Keratinocyte (primary cell): ENCODE data around the gene DRGX. TPM values are rescaled to one million over a fixed set of nuclear protein-coding genes. Genes with fewer than 3 reads are reported as not detected.

Experiments
- DNase-seq: peaks from one replicate; pipeline ENCODE4 v3.0.0-alpha.2; 2011; ENCODE audit warnings: low read depth, missing footprints, low spot score
- FAIRE-seq: peaks from 2 replicates; lab custom pipeline; 2011; peaks lifted over from hg19 to GRCh38; lab: Jason Lieb, UNC
- H2AFZ ChIP-seq: 2 replicates; pipeline ENCODE4 v1.6.0; 2012; ENCODE audit warnings: low read length, control low read depth, inconsistent platforms; ENCODE audit not compliant: control insufficient read depth
- H3K27ac ChIP-seq: 2 replicates; pipeline ENCODE4 v1.5.1; 2011; ENCODE audit warnings: low read length; ENCODE audit not compliant: control insufficient read depth, insufficient read depth
- H3K27me3 ChIP-seq: 3 replicates; pipeline ENCODE4 v1.6.0; 2011; ENCODE audit warnings: low read length; ENCODE audit not compliant: control insufficient read depth, insufficient read depth; ENCODE audit errors: extremely low read depth
- H3K36me3 ChIP-seq, 2 experiments: 2 replicates in 1 of 2; 3 replicates in 1 of 2; pipeline ENCODE4 v1.5.1; 2011; ENCODE audit warnings: low read length in 2 of 2, mild to moderate bottlenecking in 1 of 2; ENCODE audit not compliant: control insufficient read depth in 2 of 2, insufficient read depth in 2 of 2; ENCODE audit errors: extremely low read depth in 1 of 2
- H3K4me1 ChIP-seq: 3 replicates; pipeline ENCODE4 v1.5.1; 2011; ENCODE audit warnings: low read length; ENCODE audit not compliant: control insufficient read depth, insufficient read depth; ENCODE audit errors: extremely low read depth
- H3K4me2 ChIP-seq: 3 replicates; pipeline ENCODE4 v1.6.0; 2011; ENCODE audit warnings: low read depth, low read length; ENCODE audit not compliant: control insufficient read depth, insufficient read depth; ENCODE audit errors: extremely low read depth
- H3K4me3 ChIP-seq, 3 experiments: fragments of 200-600 bp in 1 of 3; sonication (generic) in 1 of 3; 2 replicates in 2 of 3; 3 replicates in 1 of 3; pipeline ENCODE4 v1.5.1; 2011 to 2016; ENCODE audit warnings: low read length in 3 of 3, mild to moderate bottlenecking in 3 of 3, control low read depth in 2 of 3, inconsistent platforms in 1 of 3, low read depth in 1 of 3, mixed read lengths in 1 of 3, mixed run types in 1 of 3, moderate library complexity in 1 of 3; ENCODE audit not compliant: control insufficient read depth in 2 of 3, insufficient read depth in 2 of 3; ENCODE audit errors: extremely low read depth in 1 of 3
- H3K79me2 ChIP-seq: 2 replicates; pipeline ENCODE4 v1.6.0; 2012; ENCODE audit warnings: low read length; ENCODE audit not compliant: control insufficient read depth, insufficient read depth
- H3K9ac ChIP-seq: 3 replicates; pipeline ENCODE4 v1.6.0; 2011; ENCODE audit warnings: low read length; ENCODE audit not compliant: control insufficient read depth, insufficient read depth; ENCODE audit errors: extremely low read depth
- H3K9me1 ChIP-seq: 3 replicates; pipeline ENCODE4 v1.6.0; 2011; ENCODE audit warnings: low read length; ENCODE audit not compliant: control insufficient read depth, insufficient read depth; ENCODE audit errors: extremely low read depth
- H3K9me3 ChIP-seq: 2 replicates; pipeline ENCODE4 v1.5.1; 2012; ENCODE audit warnings: low read depth, low read length; ENCODE audit not compliant: control insufficient read depth
- H4K20me1 ChIP-seq: 3 replicates; pipeline ENCODE4 v1.6.0; 2011; ENCODE audit warnings: low read length; ENCODE audit not compliant: control insufficient read depth, insufficient read depth; ENCODE audit errors: extremely low read depth
- EZH2 ChIP-seq: IDR thresholded peaks from one replicate; pipeline ENCODE4 v1.6.1; 2012; ENCODE audit warnings: inconsistent platforms, mild to moderate bottlenecking, low read length, moderate library complexity
- dilution Hi-C: fragments of 300-500 bp; cut with MboI; formaldehyde crosslinking; loops from one replicate; pipeline ENCODE4 v1.7.0; 2020; ENCODE audit warnings: low sequenced_read_pairs; ENCODE audit not compliant: extremely low pct_ligation_motif_present
- polyA plus RNA-seq, 5 experiments: library from polyadenylated mRNA; depleted of rRNA in 3 of 5; stranded (reverse) in 3 of 5; stranded (forward) in 1 of 5; unstranded in 1 of 5; fragments of >200 nt; gene quantifications; 1 replicate in 1 of 5; 2 replicates in 3 of 5; 3 replicates in 1 of 5; pipeline versions ENCODE4 v1.2.1 to v1.2.3, GENCODE V29; 2011 to 2012; ENCODE audit warnings: missing spikeins in 2 of 5, low read depth in 1 of 5, low replicate concordance in 1 of 5
- TF ChIP-seq, protein P1 (sequence below), 3 experiments: IDR thresholded peaks in 1 of 3; conservative IDR thresholded peaks in 1 of 3; optimal IDR thresholded peaks in 1 of 3; 2 replicates in 2 of 3; 3 replicates in 1 of 3; pipeline versions ENCODE3 to v1.5.1; 2011; ENCODE audit warnings: low read length in 3 of 3, mild to moderate bottlenecking in 3 of 3, moderate library complexity in 2 of 3, control low read depth in 1 of 3, inconsistent platforms in 1 of 3; ENCODE audit not compliant: insufficient read depth in 2 of 3; ENCODE audit errors: extremely low read depth in 1 of 3

DRGX gene
- polyA plus RNA-seq, 1 donor (not counting 4 experiments of a cell fraction or from before 2014, with no cell fraction given) = not detected

DNA sequence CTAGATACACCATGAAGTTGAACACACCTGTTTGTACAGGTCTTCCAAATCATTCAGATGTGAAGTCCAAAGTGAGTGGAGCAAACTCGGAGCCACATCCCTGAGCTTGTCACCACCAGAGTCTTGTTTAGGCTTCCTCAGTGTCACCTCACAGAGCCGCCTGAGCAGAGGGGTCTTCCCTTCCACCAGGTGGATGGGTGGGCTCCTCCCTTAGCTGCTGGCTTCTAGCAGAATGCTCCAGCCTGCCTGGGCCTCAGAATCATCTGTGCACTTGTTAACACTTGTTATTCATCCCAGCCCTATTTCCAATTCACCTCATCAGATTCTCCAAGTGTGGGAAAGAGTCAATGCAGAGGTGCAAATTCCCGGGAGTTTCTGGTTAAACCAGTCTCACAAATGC is 64.5 kb downstream of the DRGX start:
- FAIRE-seq (no peak), DNase-seq (no peak)
- no peaks in the 10 kb centered on the region for H3K36me3 ChIP-seq
- no peak overlapping the region for H3K4me3 ChIP-seq
- dilution Hi-C loops = no loop called here
- no peaks in the 10 kb centered on the region for H3K9me1 ChIP-seq
- no peaks in the 10 kb centered on the region for H3K27me3 ChIP-seq
- H3K4me1 ChIP-seq = no peaks in the 10 kb centered on the region
- H3K27ac ChIP-seq = no peak overlapping the region
- no peak overlapping the region for H3K4me2 ChIP-seq
- H4K20me1 ChIP-seq = no peaks in the 10 kb centered on the region
- H3K9ac ChIP-seq = no peak overlapping the region
- TF ChIP-seq, protein P1, sequence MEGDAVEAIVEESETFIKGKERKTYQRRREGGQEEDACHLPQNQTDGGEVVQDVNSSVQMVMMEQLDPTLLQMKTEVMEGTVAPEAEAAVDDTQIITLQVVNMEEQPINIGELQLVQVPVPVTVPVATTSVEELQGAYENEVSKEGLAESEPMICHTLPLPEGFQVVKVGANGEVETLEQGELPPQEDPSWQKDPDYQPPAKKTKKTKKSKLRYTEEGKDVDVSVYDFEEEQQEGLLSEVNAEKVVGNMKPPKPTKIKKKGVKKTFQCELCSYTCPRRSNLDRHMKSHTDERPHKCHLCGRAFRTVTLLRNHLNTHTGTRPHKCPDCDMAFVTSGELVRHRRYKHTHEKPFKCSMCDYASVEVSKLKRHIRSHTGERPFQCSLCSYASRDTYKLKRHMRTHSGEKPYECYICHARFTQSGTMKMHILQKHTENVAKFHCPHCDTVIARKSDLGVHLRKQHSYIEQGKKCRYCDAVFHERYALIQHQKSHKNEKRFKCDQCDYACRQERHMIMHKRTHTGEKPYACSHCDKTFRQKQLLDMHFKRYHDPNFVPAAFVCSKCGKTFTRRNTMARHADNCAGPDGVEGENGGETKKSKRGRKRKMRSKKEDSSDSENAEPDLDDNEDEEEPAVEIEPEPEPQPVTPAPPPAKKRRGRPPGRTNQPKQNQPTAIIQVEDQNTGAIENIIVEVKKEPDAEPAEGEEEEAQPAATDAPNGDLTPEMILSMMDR (optimal IDR thresholded peaks at IDR 0.05 in 1 of 3, IDR thresholded peaks at IDR 0.05 in 1 of 3, conservative IDR thresholded peaks at IDR 0.05 in 1 of 3; ENCODE audit: extremely low read depth in 1 of 3, insufficient read depth in 2 of 3, low read length in 3 of 3) = no peak
- TF ChIP-seq EZH2 = no peak
- H2AFZ ChIP-seq = no peak overlapping the region
- no peaks in the 10 kb centered on the region for H3K9me3 ChIP-seq
- H3K79me2 ChIP-seq = no peaks in the 10 kb centered on the region

DNA sequence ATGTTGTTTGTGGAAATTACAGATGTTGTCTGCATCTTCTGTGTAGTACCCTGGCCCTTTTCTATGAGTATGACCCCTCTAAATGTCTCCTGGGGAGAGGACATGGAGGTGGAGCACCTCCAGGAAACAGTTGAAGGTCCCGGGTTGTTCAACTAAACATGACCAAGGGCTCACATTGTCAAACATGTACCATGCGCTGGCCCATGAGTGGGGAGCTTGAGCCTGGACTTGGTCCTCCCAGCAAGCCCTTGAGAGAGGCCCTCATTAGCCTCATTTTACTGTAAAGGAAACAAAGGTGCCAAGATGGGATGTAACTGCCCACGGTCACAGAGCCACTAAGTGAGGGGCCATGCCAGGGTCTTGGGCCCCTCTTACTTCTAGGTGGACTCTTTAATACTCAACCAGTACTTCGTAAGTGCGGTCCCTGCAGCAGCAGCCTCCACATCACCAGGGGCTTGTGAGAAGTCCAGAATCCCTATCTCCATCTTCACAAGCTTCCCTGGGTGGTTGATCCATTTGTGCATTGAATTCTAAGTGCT is 65.7 kb downstream of the DRGX start:
- no peak for TF ChIP-seq EZH2
- TF ChIP-seq, protein P1 (optimal IDR thresholded peaks at IDR 0.05 in 1 of 3, IDR thresholded peaks at IDR 0.05 in 1 of 3, conservative IDR thresholded peaks at IDR 0.05 in 1 of 3; ENCODE audit: extremely low read depth in 1 of 3, insufficient read depth in 2 of 3, low read length in 3 of 3) = no peak
- Histone ChIP-seq H3K9ac (no peak overlapping the region), H3K4me1 (no peaks in the 10 kb centered on the region), H3K27me3 (no peaks in the 10 kb centered on the region), H3K36me3 (no peaks in the 10 kb centered on the region), H3K4me3 (no peak overlapping the region), H3K4me2 (no peak overlapping the region), H3K27ac (no peak overlapping the region), H3K79me2 (no peaks in the 10 kb centered on the region), H3K9me3 (no peaks in the 10 kb centered on the region), H2AFZ (no peak overlapping the region), H3K9me1 (no peaks in the 10 kb centered on the region), H4K20me1 (no peaks in the 10 kb centered on the region)
- FAIRE-seq (no peak), DNase-seq (no peak)
- dilution Hi-C loops = no loop called here
